H4 (cell line): ENCODE data around the gene CHCHD3. TPM values are rescaled to one million over a fixed set of nuclear protein-coding genes. Genes with fewer than 3 reads are reported as not detected.
"Not testable (repeated sequence)": the region's sequence is repeated elsewhere in the genome, so short reads cannot be mapped to it uniquely, and the experiment has no call there.

Experiments used
- DNase-seq: peaks from one replicate; pipeline ENCODE4 v3.0.0-alpha.2; 2015; ENCODE audit warnings: low spot score
- total RNA-seq: library from RNA; depleted of rRNA; stranded (reverse); fragments of >200 nt; shearing (Covaris generic); gene quantifications from 2 replicates; pipeline ENCODE4 v1.2.3, GENCODE V29; 2014

Gene CHCHD3
- total RNA-seq, 1 experiment from 2014 or later, result 102 TPM

- DNase-seq, result no peak
These were observed 78.6 kb downstream of the CHCHD3 start for GRCh38 chr7:133003052-133003910.

- no peak for DNase-seq
These were observed 80.2 kb downstream of the CHCHD3 start for GRCh38 chr7:133001727-133002126.

- DNase-seq, result no peak
These were observed 82.0 kb downstream of the CHCHD3 start for GRCh38 chr7:132999845-133000244.

GRCh38 chr7:132998763-132999162 is 83.1 kb downstream of the CHCHD3 start:
- no peak for DNase-seq

GRCh38 chr7:132997505-132997904 is 84.4 kb downstream of the CHCHD3 start:
- DNase-seq, result no peak

GRCh38 chr7:132996581-132997242 is 85.2 kb downstream of the CHCHD3 start:
- no peak for DNase-seq

- DNase-seq, result no peak
These were observed 88.4 kb downstream of the CHCHD3 start for GRCh38 chr7:132993377-132994013.

GRCh38 chr7:132991615-132992587 is 90.0 kb downstream of the CHCHD3 start:
- DNase-seq, result no peak

GRCh38 chr7:132988117-132988516 is 93.8 kb downstream of the CHCHD3 start:
- no peak for DNase-seq

GRCh38 chr7:132980402-132980801 is 101.5 kb downstream of the CHCHD3 start:
- DNase-seq, result no peak

GRCh38 chr7:132979524-132979923 is 102.4 kb downstream of the CHCHD3 start:
- DNase-seq, result no peak

GRCh38 chr7:132977234-132977633 is 104.7 kb downstream of the CHCHD3 start:
- DNase-seq, result no peak

GRCh38 chr7:132972745-132973144 is 109.1 kb downstream of the CHCHD3 start:
- DNase-seq, result no peak

- DNase-seq, result no peak
These were observed 111.6 kb downstream of the CHCHD3 start for GRCh38 chr7:132970257-132970656.

- DNase-seq, result no peak
These were observed 112.4 kb downstream of the CHCHD3 start for GRCh38 chr7:132969520-132969919.

- DNase-seq, result not testable (repeated sequence)
These were observed 114.4 kb downstream of the CHCHD3 start for GRCh38 chr7:132967470-132967848.

- no peak for DNase-seq
These were observed 115.0 kb downstream of the CHCHD3 start for GRCh38 chr7:132966754-132967469.

- DNase-seq, result no peak
These were observed 115.9 kb downstream of the CHCHD3 start for GRCh38 chr7:132965951-132966350.

GRCh38 chr7:132964876-132965275 is 117.0 kb downstream of the CHCHD3 start:
- DNase-seq, result no peak

- DNase-seq, result no peak
These were observed 122.0 kb downstream of the CHCHD3 start for GRCh38 chr7:132959891-132960290.

GRCh38 chr7:132956556-132956955 is 125.3 kb downstream of the CHCHD3 start:
- no peak for DNase-seq
